GM11168 (cell line): ENCODE data around the gene KSR2.

Experiments
- in situ Hi-C: fragments of 300-500 bp; cut with MboI; formaldehyde crosslinking; loops from one replicate; pipeline ENCODE4 v1.12.0; 2022; ENCODE audit warnings: low sequenced_read_pairs; ENCODE audit not compliant: unreplicated experiment

Gene KSR2

GRCh38 chr12:117724543-117724942, 244.2 kb downstream of the KSR2 start:
- in situ Hi-C loops, result no loop called here

GRCh38 chr12:117718559-117718958, 250.2 kb downstream of the KSR2 start:
- in situ Hi-C loops, result no loop called here

DNA sequence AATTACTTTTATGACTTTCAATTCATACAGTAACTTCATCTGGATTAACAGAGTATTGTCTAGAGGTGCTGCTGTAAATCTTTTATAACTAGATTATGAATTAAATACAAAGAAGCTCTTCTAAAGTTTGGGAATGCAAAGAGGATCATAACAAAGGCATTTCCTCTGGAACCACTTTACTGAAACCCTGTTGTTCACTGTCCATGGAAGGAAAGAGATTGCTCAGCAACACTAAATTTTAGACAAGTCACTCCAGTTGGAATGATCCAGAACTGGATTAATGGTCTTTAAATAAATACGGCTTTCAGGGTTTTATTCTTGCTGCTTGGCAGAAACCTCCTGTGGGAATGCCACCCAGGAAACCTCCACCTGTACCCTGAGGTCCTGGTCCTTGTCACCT, 250.6 kb downstream of the KSR2 start:
- in situ Hi-C loops, result no loop called here

DNA sequence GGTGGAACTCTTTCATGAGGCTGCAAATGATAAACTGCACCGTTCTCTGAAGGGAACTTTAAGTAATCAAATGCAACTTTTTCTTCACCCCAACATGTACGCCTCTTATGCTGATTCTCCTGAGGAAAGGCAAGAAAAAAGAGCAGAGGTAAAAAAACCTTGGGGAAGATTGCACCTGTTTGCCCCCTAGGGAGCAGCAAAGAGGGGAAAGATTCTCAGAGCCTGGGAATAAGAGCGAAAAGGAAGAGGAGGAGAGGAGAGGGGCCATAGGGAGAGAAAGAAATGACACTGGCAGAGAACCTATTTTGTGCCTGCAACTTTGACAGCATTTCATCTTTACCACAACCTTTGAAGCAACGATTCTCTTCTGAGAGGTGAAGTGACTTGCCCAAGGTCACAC, 254.6 kb downstream of the KSR2 start:
- in situ Hi-C loops, result no loop called here

DNA sequence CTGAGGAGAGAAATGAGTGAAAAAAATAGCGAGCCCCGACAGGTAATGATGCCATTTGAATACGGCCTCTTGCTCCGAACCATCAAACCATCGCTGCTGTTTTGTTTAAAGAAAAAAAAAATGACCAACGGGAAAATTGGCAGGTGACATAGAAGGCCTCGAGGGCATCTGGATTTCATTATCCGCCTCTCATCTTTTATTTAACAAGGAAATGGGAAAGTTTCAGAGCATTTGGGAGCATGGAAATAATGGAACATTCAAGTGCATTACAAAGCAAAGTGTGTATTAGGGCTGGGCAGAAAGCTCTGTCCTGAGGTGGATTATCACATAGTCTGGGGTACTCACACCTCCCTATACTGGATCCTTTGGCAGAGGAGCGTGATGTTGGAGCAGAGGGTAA, 258.7 kb downstream of the KSR2 start:
- in situ Hi-C loops, result no loop called here

- in situ Hi-C loops, result no loop called here
Observed at GRCh38 chr12:117707861-117708260, 260.9 kb downstream of the KSR2 start.

DNA sequence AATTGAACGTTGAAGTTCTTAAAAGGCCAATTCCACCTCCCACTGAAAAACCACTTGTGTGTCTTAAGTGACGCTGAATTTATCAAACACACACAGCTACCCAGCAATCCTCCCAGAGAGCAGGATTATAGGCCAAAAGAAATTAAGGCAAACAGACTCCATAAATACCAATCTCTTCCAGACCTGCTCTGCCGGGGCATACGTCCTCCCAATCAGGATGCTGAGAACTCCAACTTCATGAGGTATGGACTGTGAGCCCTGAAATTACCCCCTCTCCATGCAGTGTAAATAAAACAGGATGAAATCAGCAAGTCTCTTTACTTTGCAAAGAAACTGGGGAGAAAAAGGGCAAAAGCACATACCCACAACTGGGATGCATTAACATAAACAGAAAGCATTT, 265.2 kb downstream of the KSR2 start:
- in situ Hi-C loops, result no loop called here

DNA sequence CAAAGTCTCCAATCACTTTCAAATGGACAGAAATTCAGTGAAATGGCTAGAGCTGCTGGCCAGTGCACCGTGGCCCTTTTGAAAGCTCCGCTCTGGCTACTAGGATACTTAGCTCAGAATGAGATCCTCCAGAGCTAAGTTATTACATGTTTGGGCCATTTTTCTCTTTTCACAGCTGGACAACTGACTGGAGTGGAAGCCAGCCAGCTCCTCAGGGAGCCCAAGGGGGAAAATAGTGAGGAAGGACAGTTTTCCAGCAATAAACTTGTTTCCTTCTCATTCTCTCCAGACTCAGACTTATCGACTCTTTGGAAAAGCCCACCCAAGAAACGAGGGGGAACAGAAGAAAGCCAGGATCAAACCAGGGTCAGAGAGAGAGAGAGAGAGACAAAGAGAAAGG, 266.0 kb downstream of the KSR2 start:
- in situ Hi-C loops, result no loop called here

DNA sequence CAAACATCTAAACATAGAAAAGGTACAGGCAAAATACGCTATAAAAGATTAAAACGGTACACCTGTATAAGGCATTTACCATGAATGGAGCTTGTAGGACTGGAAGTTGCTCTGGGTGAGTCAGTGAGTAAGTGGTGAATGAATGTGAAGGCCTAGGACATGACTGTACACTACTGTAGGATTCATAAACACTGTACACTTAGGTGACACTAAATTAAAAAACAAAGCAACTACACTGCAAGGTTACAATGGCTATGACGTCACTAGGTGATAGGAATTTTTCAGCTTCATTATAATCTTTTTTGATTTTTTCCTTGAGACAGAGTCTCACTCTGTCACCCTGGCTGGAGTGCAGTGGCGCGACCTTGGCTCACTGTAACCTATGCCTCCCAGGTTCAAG, 269.2 kb downstream of the KSR2 start:
- in situ Hi-C loops, result no loop called here

- in situ Hi-C loops, result no loop called here
Observed at GRCh38 chr12:117699118-117699517, 269.7 kb downstream of the KSR2 start.

DNA sequence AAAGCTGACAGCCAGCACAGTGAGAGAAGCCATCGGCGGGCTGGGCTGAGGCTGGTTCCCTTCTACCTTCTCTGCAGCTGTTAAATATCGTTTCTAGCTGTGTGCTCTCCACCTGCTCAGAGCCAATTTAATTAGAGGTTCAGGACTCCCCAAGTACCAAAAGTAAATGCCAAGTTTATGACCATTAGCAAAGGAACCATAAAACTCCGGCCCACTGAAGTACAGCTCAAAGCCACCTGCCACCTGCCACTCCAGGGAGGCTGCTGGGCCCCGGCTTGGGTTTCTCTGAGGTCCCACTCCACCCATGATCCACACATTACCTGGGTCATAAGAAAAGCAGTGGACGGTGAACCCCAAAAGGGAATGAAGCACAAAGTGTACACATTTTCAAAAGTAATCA, 272.8 kb downstream of the KSR2 start:
- in situ Hi-C loops, result no loop called here

GRCh38 chr12:117692512-117692911, 276.3 kb downstream of the KSR2 start:
- in situ Hi-C loops, result no loop called here

- in situ Hi-C loops, result no loop called here
Observed at GRCh38 chr12:117689857-117690256, 278.9 kb downstream of the KSR2 start.

DNA sequence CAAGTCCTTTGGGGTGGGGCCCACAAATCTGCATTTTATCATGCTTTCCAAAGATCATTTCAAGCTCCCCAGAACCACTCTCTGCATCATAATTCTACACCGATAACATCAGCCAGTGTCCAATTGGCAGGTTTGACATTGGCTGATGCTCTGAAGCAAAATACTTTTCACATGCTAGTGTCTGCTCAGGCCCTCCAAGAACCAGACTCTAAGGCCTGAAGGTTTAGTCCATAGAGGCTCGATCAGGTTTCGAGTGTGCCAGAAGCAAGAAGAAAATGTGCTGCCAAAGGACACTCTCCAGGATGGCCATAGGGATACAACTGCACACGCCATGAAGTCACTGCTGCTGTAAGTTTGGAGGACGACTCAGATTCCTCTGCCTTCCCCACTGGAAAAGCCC, 280.3 kb downstream of the KSR2 start:
- in situ Hi-C loops, result no loop called here

DNA sequence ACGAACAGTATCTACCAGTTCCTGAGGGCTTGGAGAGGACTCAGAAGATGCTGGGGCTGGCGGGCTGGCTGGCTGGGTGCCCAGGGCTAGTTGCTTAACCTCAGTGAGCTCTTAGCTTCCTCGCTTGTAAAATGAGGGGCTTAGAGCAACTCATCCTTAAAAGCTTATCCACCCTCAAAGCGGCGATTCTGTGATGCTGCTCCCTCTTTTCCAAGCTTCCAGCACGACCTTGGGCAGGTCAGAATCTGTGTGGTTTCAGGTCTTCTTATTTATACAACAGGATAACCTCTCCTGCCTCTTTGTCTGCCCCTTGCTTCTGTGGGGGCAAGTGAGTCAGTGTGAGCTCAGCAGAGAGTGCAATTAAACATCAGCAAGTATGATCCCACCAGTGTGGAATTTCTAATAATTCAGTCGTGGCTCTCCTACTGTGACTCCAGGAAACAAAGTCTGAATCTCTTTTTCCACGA, 281.8 kb downstream of the KSR2 start:
- in situ Hi-C loops, result no loop called here

- in situ Hi-C loops, result no loop called here
Observed at GRCh38 chr12:117686210-117686609, 282.6 kb downstream of the KSR2 start.

DNA sequence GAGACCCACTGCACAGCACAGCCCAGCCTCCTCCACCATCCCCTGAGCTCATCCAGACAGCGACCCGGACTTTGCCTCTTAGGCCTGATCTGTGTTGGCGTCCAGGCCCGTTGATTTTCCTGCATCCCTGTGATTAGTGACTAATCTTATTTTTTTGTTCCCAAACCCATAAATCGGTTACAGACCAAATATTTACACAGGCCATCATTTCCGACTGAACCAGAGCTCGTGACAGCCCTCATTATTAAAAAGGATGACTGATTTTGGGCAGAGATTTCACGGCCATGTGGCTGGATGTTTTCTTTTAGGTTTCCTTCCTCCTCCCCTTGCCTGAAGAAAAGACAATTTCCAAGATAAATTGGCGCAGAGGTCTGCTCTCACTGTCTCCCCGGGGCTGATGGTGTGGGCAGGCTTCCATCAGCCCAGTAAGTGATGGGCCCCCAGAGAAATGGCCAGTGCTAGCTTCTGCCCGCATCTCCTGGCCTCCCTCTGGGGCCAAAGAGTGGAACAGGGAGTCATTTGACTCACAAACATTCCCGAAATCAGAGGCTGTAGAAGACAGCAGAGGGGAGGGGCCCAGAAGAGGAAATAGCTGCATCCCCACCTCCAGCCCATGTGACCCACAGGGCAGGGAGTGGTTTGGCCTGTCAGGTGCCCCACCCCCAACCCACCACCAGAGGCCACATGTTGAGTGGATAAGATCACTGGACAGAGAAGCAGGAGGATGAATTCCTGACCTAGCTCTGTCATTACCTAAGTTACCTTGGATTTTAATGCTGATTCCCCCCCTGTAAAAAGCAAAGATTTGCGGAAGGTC, 283.5 kb downstream of the KSR2 start:
- in situ Hi-C loops, result no loop called here

- in situ Hi-C loops, result no loop called here
Observed at GRCh38 chr12:117684471-117684870, 284.3 kb downstream of the KSR2 start.

DNA sequence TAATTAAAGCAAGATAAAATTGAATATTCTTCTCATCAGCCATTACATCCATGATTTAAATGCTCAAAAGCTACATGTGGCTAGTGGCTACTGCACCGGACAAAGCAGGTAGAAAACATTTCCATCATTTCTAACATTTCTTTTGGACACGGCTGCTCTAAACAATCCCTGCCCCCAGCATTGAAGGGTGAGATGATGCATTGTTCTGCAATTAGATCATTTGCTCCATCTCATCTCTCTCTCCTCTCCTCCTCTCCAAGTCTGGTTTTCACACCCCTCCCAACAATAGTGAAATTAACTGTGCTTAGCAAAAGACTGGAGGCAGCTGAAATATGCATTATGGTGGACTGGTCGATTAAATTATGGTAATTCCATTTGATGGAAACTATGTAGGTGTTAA, 288.5 kb downstream of the KSR2 start:
- in situ Hi-C loops, result no loop called here

- in situ Hi-C loops, result no loop called here
Observed at GRCh38 chr12:117679776-117680175, 289.0 kb downstream of the KSR2 start.

- in situ Hi-C loops, result no loop called here
Observed at GRCh38 chr12:117674763-117675162, 294.0 kb downstream of the KSR2 start.

- in situ Hi-C loops, result no loop called here
Observed at GRCh38 chr12:117674313-117674712, 294.5 kb downstream of the KSR2 start.
